Measurements from ENCODE around the gene CFD.

DNA sequence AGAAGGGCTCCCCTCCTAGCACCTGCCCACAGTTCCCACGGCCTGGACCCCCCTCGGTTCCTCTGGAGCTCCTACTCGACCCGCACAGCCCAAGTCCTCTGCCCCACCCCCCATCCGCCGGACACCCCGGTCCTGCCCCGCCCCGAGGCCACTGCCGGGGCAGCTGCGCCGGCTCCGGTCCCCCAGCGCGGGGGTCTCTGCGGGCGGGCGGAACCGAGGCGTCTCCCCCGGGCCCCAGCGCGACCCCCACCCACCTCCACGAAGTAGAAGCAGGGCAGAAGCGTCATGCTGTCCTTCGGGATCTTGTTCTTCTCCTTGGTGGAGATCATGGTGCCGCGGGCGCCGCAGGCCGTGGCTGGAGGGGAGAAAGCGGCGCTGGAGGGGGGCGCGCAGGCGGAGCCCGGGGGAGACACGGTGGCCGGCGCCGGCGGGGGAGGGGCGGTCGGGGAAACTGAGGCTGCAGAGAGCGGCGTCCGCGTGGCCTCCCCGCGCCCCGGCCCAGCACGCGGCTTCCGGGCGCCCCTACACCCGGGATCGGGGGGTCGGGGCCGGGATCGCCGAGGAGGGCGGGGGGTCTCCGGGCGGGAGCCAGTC lies 38.1 kb upstream of the CFD start:
- TF ChIP-seq, protein P1, sequence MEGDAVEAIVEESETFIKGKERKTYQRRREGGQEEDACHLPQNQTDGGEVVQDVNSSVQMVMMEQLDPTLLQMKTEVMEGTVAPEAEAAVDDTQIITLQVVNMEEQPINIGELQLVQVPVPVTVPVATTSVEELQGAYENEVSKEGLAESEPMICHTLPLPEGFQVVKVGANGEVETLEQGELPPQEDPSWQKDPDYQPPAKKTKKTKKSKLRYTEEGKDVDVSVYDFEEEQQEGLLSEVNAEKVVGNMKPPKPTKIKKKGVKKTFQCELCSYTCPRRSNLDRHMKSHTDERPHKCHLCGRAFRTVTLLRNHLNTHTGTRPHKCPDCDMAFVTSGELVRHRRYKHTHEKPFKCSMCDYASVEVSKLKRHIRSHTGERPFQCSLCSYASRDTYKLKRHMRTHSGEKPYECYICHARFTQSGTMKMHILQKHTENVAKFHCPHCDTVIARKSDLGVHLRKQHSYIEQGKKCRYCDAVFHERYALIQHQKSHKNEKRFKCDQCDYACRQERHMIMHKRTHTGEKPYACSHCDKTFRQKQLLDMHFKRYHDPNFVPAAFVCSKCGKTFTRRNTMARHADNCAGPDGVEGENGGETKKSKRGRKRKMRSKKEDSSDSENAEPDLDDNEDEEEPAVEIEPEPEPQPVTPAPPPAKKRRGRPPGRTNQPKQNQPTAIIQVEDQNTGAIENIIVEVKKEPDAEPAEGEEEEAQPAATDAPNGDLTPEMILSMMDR (IDR thresholded peaks at IDR 0.05; ENCODE audit: insufficient read depth, low read length, poor library complexity, severe bottlenecking), result no peak
- TF ChIP-seq EZH2phosphoT487 (conservative IDR thresholded peaks at IDR 0.05; ENCODE audit: low read length), result no peak
